ENCODE results near the gene FAM180A.

Gene FAM180A

GRCh38 chr7:135755351-135755753, 6.7 kb upstream of the FAM180A start:
- no peak for TF ChIP-seq CTCF (IDR thresholded peaks at IDR 0.05; ENCODE audit: low read depth, low read length, missing control alignments)
- H3K27ac ChIP-seq: no peak overlapping the region
- in situ Hi-C loops (cut with HindIII; ENCODE audit: low pct_ligation_motif_present, low sequenced_read_pairs): no loop called here
- H3K4me3 ChIP-seq (ENCODE audit: low read depth, low read length): no peak overlapping the region
- H3K36me3 ChIP-seq (replicated peaks): no peaks in the 10 kb centered on the region
- H3K27me3 ChIP-seq (replicated peaks): no peaks in the 10 kb centered on the region
- DNase-seq: no peak

GRCh38 chr7:135753616-135754413, 5.2 kb upstream of the FAM180A start:
- Histone ChIP-seq H3K27ac (no peak overlapping the region), H3K36me3 (replicated peaks) (no peaks in the 10 kb centered on the region), H3K4me3 (ENCODE audit: low read depth, low read length) (no peak overlapping the region), H3K27me3 (replicated peaks) (no peaks in the 10 kb centered on the region)
- in situ Hi-C loops (cut with HindIII; ENCODE audit: low pct_ligation_motif_present, low sequenced_read_pairs): no loop called here
- no peak for TF ChIP-seq CTCF (IDR thresholded peaks at IDR 0.05; ENCODE audit: low read depth, low read length, missing control alignments)
- DNase-seq: no peak

DNA sequence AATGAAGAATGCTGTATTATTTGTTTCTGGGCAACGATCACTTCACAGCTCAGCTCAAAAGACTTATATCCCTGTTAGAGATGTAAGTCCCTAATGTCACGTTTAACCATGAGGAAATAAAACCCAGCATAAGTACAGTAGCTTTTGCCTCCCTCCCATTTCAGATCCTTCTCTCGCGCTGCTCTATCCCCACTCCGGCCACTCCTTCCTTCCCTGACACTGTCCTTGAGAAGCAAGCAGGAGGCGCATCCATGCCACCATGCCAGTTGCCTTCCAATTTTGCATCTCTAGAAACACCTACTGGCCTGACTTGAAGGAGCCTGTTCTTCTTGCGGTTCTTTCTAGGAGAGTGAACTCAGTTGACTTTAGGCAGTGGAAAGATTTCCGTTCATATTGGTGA, 1.2 kb downstream of the FAM180A start:
- TF ChIP-seq CTCF (IDR thresholded peaks at IDR 0.05; ENCODE audit: low read depth, low read length, missing control alignments): no peak
- Histone ChIP-seq H3K4me3 (ENCODE audit: low read depth, low read length) (no peak overlapping the region), H3K36me3 (replicated peaks) (no peaks in the 10 kb centered on the region), H3K27me3 (replicated peaks) (no peaks in the 10 kb centered on the region), H3K27ac (no peak overlapping the region)
- DNase-seq: no peak
- in situ Hi-C loops (cut with HindIII; ENCODE audit: low pct_ligation_motif_present, low sequenced_read_pairs): no loop called here

GRCh38 chr7:135745703-135746312, 2.8 kb downstream of the FAM180A start:
- Histone ChIP-seq H3K36me3 (replicated peaks) (no peaks in the 10 kb centered on the region), H3K27ac (peak overlapping the region; percentile 79), H3K4me3 (ENCODE audit: low read depth, low read length) (no peak overlapping the region), H3K27me3 (replicated peaks) (no peaks in the 10 kb centered on the region)
- in situ Hi-C loops (cut with HindIII; ENCODE audit: low pct_ligation_motif_present, low sequenced_read_pairs): no loop called here
- TF ChIP-seq CTCF (IDR thresholded peaks at IDR 0.05; ENCODE audit: low read depth, low read length, missing control alignments): no peak
- DNase-seq: peak; percentile 96

GRCh38 chr7:135744938-135745702, 3.5 kb downstream of the FAM180A start:
- H3K36me3 ChIP-seq (replicated peaks): no peaks in the 10 kb centered on the region
- peak overlapping the region; percentile 79 for H3K27ac ChIP-seq
- DNase-seq: peak; percentile 68
- no peaks in the 10 kb centered on the region for H3K27me3 ChIP-seq (replicated peaks)
- TF ChIP-seq CTCF (IDR thresholded peaks at IDR 0.05; ENCODE audit: low read depth, low read length, missing control alignments): no peak
- no peak overlapping the region for H3K4me3 ChIP-seq (ENCODE audit: low read depth, low read length)
- in situ Hi-C loops (cut with HindIII; ENCODE audit: low pct_ligation_motif_present, low sequenced_read_pairs): no loop called here

All from brain microvascular endothelial cell (primary cell).